ENCODE results near the gene FOXP4.

The FOXP4 gene

DNA sequence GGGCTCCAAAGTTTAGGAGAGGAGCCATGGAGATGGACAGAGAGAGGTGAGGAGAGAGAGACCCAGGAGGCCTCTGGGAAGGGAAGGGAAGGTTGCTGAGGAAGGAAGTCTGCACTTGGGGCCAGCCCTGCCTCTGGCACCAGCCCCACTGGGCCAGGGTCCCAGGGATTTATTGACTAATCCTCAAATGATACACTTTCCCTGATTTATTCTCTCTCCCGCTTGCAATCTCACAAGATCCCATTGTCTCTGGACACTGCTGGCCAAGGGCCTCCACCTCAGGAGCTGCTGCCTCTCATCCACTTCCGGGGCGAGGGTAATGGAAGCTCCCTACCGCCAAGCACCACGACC, 43.6 kb upstream of the FOXP4 start:
- ChIA-PET POLR2A (no interaction called here), CTCF (interaction anchor here (1.6 kb wide), 1 partner anchor 9 kb away, joined by 5 read pairs; no protein-coding TSS in a partner anchor)
- TF ChIP-seq, protein P1, sequence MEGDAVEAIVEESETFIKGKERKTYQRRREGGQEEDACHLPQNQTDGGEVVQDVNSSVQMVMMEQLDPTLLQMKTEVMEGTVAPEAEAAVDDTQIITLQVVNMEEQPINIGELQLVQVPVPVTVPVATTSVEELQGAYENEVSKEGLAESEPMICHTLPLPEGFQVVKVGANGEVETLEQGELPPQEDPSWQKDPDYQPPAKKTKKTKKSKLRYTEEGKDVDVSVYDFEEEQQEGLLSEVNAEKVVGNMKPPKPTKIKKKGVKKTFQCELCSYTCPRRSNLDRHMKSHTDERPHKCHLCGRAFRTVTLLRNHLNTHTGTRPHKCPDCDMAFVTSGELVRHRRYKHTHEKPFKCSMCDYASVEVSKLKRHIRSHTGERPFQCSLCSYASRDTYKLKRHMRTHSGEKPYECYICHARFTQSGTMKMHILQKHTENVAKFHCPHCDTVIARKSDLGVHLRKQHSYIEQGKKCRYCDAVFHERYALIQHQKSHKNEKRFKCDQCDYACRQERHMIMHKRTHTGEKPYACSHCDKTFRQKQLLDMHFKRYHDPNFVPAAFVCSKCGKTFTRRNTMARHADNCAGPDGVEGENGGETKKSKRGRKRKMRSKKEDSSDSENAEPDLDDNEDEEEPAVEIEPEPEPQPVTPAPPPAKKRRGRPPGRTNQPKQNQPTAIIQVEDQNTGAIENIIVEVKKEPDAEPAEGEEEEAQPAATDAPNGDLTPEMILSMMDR (IDR thresholded peaks at IDR 0.05; ENCODE audit: insufficient read depth, low read length, missing control alignments), result no peak
- H3K4me3 ChIP-seq (ENCODE audit: low read depth, low read length), result no peak overlapping the region
- DNase-seq (ENCODE audit: low read depth, low spot score), result no peak

DNA sequence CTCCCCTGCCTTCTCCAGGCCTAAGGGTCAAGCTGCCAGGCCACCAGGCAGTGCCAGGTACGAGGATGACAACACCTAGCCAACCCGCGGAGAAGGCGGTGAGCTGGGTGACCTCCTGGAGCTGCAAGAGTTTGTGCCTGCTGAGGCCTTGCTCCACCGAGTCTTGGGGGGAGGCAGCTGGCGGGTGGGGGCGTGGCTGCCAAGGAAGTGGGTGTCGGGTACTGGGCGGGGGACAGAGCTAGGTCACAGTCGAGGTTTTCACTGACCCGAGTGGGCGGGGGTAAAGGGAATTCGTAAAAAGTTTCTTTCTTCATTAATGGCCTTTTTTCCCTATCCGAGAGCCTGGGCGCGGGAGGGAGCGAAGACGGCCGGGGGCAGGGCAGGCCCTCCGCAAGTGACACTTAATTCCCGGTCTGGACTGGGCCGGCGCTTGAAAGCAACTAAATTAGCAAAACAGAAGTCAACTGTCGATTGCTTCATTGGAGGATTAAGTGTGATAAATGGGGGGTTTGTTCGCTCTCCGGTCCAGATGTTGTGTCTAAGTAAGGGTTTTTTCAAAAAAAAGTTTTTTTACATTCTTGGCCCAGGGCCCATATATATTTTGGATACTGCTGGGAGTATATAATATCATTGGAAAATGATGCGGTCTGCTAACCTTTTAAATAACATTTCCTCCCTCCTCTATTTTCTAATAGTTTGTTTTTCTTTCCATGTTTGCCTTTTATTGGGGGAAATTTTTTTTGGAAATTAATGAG, 43.1 kb upstream of the FOXP4 start:
- ChIA-PET CTCF (interaction anchor here (1.6 kb wide), 1 partner anchor 8 kb away, joined by 5 read pairs; no protein-coding TSS in a partner anchor), POLR2A (no interaction called here)
- DNase-seq (ENCODE audit: low read depth, low spot score), result no peak
- no peak overlapping the region for H3K4me3 ChIP-seq (ENCODE audit: low read depth, low read length)
- TF ChIP-seq, protein P1 (IDR thresholded peaks at IDR 0.05; ENCODE audit: insufficient read depth, low read length, missing control alignments), result no peak

DNA sequence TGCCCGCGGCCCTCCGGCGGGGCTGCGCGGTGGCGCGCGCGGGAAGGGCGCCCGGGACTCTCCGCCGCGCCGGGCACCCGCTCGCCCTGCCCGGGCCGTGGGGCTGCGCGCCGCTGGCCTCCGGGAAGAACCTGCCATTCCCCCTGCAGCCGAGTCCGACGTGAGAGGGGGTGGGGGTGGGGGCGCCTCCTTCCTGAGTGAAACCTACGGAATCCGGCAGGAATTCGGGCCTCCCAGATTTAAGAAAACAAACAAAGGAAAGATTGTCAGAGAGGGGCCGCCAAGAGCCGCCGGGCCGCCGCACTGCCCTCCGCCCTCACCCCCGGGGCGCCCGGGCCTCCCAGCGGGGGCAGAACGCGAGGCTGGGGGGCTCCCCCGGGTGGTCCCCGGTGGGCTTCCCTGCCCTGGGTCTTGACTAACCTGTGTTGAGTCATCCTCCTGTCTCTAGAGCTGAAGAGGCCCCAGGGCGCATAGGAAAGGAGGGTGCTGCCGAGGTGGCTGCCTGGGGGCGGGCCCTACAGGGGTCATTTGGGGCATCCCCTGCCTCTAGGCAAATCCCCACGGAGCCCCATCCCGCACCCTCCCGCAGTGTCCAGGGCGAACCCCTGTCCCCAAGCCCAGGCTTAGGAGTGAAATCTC, 42.2 kb upstream of the FOXP4 start:
- DNase-seq (ENCODE audit: low read depth, low spot score), result no peak
- TF ChIP-seq, protein P1 (IDR thresholded peaks at IDR 0.05; ENCODE audit: insufficient read depth, low read length, missing control alignments), result no peak
- POLR2A ChIA-PET, result interaction anchor here (0.8 to 1.4 kb wide), 3 partner anchors 15 to 78 kb away, joined by 4 to 5 read pairs (median 4); no protein-coding TSS in a partner anchor
- CTCF ChIA-PET, result interaction anchor here (1.6 kb wide), 1 partner anchor 8 kb away, joined by 5 read pairs; no protein-coding TSS in a partner anchor
- H3K4me3 ChIP-seq (ENCODE audit: low read depth, low read length), result peak overlapping the region; percentile 15; the same call in 1 of the 2 replicates

DNA sequence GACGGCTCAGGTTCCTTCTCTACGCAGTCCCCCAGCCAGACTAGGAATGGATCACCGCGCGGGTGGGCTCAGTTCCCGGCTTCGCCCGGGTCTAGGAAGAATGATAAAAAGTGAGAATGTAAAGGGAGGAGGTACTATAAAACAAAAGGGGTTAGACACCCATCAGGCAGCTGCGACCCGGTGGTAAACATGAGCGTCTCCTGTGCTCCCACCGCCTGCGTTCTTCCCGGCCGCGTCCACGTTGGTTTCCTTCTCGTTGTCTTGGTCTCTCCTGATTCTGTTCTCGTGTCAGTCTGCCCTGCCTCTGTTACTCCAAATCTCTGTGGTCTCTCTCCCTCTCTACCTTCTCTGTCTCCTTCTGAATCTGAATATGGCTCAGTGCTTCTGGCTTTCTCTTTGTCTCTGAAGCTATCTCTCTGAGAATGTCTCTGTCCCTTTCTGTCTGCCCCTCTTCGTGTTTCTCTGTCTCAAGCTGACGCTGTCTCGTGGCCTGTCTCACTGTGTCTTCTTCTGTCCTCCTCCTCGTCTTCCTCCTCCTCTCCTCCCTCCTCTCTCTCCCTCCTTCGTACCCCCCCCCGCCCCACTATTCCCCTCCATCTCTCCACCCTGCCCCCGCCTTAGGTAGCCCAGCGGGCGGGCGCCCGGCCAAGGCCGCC, 41.6 kb upstream of the FOXP4 start:
- ChIA-PET CTCF (no interaction called here), POLR2A (interaction anchor here (0.8 to 1.4 kb wide), 3 partner anchors 16 to 78 kb away, joined by 4 to 5 read pairs (median 4); no protein-coding TSS in a partner anchor)
- no peak for DNase-seq (ENCODE audit: low read depth, low spot score)
- TF ChIP-seq, protein P1 (IDR thresholded peaks at IDR 0.05; ENCODE audit: insufficient read depth, low read length, missing control alignments), result no peak
- H3K4me3 ChIP-seq (ENCODE audit: low read depth, low read length), result peak overlapping the region; percentile 29; the same call in 1 of the 2 replicates

DNA sequence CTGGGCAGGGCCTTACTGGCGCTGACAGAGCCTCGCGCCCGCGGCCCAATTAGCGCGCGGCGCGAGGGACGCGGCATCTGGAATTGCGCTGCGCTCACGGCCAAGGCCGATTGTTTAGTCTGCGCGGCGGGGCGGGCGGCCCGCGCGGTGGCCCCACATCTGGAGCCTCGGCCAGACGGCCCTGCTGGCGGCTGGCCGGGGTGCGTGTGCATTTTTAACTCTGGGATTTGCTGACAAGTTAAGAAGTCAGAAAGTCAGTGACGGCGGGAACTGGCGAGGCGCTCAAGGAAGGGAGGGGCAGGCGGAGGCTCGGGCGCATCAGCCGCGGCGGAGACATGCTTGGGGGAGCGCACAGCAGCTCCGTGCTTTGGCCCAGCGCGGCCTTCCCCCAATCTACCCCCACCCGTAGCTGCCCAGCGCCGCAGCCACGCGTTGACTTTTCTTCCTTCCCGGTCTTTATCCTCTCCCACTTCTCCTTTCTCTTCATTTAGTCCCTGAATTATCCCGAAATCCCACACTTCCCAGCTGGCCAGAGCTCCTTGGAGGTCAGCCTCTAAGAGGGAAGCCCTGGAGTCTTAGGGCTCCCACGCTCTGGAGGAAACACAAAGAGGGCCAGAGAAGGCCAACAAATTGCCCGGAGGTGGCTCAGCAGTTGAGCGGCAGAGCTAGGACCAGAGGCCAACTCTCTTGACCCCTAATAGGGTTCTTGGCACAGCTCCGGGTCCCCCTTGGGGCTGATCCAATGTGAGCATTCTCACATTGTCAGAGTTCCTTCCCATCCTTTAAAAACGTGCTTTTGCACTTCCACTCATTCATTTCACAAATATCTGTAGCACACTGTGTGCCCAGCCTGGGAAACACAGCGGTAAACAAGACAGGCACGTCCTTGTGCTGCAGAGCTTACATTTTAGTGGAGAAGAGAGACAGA, 40.8 kb upstream of the FOXP4 start:
- ChIA-PET CTCF (interaction anchor here (0.5 kb wide), 1 partner anchor 74 kb away, joined by 3 read pairs; no protein-coding TSS in a partner anchor), POLR2A (interaction anchor here (1.4 kb wide), 1 partner anchor 79 kb away, joined by 5 read pairs; no protein-coding TSS in a partner anchor)
- TF ChIP-seq, protein P1 (IDR thresholded peaks at IDR 0.05; ENCODE audit: insufficient read depth, low read length, missing control alignments), result no peak
- DNase-seq (ENCODE audit: low read depth, low spot score), result no peak
- H3K4me3 ChIP-seq (ENCODE audit: low read depth, low read length), result peak overlapping the region; percentile 29

Data from AG04449 (cell line).